HG02981 (cell line): ENCODE results near the gene SLCO1B1.
"Not testable (repeated sequence)": the region's sequence is repeated elsewhere in the genome, so short reads cannot be mapped to it uniquely, and the experiment has no call there.

Source experiments
- ATAC-seq: cut with Tn5 transposase; IDR thresholded peaks from one replicate; pipeline ENCODE4 v1.9.1; 2021; ENCODE audit warnings: mild to moderate bottlenecking, moderate library complexity; ENCODE audit not compliant: unreplicated experiment

The SLCO1B1 gene, protein sequence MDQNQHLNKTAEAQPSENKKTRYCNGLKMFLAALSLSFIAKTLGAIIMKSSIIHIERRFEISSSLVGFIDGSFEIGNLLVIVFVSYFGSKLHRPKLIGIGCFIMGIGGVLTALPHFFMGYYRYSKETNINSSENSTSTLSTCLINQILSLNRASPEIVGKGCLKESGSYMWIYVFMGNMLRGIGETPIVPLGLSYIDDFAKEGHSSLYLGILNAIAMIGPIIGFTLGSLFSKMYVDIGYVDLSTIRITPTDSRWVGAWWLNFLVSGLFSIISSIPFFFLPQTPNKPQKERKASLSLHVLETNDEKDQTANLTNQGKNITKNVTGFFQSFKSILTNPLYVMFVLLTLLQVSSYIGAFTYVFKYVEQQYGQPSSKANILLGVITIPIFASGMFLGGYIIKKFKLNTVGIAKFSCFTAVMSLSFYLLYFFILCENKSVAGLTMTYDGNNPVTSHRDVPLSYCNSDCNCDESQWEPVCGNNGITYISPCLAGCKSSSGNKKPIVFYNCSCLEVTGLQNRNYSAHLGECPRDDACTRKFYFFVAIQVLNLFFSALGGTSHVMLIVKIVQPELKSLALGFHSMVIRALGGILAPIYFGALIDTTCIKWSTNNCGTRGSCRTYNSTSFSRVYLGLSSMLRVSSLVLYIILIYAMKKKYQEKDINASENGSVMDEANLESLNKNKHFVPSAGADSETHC

DNA sequence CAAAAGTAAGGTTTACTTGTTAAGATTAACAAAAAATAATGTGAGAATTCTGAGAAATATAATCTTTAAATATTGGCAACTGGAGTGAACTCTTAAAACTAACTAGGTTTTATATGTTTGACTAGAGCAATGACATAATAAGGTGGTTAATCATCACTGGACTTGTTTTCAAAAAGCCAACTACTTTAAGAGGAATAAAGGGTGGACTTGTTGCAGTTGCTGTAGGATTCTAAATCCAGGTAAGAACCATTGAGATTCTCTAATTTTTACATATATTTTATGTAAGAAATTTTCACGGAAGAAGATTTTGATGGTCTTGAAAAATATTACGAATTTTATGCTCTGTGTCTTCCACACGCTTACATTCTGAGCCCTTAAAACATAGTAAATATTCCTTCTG lies at the start of gene SLCO1B1:
SLCO1B1 (plus strand) TSS at position 197 of the 400 bp plus-strand sequence. CDS start 10,381 bp downstream, outside the sequence.
- ATAC-seq, result no peak

DNA sequence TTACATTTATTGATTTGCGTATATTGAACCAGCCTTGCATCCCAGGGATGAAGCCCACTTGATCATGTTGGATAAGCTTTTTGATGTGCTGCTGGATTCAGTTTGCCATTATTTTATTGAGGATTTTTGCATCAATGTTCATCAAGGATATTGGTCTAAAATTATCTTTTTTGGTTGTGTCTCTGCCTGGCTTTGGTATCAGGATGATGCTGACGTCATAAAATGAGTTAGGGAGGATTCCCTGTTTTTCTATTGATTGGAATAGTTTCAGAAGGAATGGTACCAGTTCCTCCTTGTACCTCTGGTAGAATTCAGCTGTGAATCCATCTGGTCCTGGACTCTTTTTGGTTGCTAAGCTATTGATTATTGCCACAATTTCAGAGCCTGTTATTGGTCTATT lies 46.2 kb upstream of the SLCO1B1 start:
- not testable (repeated sequence) for ATAC-seq

DNA sequence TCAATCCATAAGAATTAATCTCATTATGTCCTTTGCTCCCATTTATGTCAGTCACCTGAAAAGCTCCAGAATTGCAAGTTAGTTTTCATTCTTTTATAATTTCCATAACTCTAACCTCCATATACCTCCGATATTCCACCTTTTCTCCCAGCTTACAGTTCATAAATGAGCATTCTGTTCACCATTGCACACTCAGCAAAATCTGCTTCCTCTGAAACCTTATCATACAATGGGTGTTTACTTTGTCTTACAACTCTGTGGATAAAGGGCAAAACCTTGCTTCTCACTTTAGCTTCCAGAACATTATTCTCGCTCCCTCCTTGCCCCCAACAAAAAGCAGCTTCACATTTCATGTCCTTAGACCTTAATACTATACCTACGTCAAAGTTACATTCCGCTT lies 19.3 kb upstream of the SLCO1B1 start:
- no peak for ATAC-seq

DNA sequence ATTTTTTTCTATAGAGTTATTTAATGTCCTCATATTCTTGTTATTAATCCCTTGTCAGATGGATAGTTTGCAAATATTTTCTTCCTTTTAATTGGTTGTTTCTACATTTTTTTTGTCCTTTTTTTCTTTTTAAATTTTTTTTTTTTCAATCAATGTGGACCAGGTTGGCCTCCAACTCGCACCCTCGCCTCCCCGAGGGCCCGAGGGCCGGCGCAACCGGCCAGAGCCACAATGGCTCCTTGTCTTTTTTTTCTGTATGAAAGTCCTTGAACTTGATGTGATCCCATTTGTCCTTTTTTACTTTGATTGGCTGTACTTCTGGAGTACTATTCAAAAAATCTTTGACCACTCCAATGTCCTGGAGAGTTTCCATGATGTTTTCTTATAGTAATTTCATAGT lies 17.7 kb upstream of the SLCO1B1 start:
- ATAC-seq, result no peak

DNA sequence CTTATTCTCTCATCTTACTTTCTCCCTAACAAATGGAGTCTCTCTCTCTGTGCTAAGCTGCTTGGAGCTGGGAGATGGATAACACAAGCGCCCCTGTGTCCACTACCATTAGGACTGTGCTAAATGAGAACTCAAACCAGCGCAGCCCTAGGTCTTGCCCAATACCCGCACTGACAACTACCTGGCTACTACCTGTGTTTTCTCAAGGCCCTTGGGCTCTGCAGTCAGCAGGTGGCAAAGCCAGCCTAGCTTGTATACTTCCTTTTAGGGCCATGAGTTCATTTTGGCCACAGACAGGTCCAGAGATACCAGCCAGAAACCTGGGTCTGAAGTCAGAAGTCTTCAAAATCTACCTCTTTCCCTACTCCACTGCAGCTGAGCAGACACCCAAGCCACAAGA lies 13.0 kb upstream of the SLCO1B1 start:
- no peak for ATAC-seq

DNA sequence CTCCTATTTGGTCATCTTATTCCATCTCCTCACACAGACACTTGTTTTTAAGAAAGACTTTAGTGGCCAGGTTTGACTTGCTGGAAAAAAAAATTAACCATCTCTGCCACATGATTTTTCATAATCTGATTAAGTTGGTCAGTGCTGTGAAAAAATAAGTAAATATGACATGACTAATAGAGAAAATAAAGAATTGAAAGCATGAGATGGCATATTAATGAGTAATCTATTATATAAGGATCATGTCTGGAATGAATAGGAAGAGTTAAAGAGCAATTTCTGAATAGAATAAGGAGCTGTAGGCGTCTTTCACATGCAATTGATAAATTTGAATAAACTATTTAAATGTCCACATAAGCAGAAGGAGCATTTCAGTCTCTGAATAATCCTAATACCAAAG lies 12.2 kb upstream of the SLCO1B1 start:
- no peak for ATAC-seq

DNA sequence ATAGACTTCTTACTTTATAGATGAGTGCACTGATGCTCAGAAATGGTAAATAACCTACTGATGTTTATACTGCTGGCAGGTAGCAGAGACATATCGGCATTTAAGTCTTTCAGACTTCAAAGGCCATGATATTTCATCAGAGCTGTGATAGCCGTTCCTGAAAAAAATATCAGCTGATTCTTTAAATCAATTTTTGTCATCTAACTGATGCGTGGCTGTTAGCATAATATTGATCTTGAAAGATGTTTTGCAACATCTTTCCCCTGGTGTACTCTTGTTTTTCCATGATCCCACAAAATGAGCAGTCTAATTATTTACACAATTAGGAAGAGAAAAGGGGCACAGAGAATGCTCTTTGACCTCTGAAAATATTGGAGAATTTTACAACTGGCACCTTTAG lies 1.6 kb upstream of the SLCO1B1 start:
- no peak for ATAC-seq

DNA sequence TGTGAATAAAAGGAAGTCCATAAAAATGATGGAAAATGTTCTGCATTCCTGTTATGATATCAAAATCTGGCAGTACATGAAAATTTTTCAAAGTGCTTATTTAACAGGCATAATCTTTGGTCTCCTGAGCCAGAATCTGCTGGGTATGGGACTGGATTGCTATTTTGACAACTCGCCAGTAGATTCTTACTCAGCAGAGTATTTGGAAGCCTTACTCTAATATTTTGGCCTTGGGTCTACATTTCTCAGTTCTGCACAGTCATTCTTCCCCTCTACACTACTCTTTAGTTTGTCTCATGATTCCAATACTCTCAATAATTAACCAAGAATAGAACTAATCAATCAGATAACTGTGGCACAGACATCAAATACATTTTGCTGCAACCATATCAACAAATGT lies 1.1 kb upstream of the SLCO1B1 start:
- no peak for ATAC-seq

DNA sequence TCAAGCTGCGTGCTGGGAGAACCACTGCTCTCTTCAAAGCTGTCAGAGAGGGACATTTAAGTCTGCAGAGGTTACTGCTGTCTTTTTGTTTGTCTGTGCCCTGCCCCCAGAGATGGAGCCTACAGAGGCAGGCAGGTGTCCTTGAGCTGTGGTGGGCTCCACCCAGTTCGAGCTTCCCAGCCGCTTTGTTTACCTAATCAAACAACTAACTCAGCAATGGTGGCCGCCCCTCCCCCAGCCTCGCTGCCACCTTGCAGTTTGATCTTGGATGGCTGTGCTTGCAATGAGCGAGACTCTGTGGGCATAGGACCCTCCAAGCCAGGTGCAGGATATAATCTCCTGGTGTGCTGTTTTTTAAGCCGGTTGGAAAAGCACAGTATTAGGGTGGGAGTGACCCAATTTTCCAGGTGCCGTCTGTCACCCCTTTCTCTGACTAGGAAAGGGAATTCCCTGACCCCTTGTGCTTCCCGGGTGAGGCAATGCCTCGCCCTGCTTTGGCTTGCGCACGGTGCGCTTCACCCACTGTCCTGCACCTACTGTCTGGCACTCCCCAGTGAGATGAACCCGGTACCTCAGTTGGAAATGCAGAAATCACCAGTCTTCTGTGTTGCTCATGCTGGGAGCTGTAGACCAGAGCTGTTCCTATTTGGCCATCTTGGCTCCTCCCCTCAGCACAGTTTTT lies 6.5 kb downstream of the SLCO1B1 start:
- not testable (repeated sequence) for ATAC-seq

DNA sequence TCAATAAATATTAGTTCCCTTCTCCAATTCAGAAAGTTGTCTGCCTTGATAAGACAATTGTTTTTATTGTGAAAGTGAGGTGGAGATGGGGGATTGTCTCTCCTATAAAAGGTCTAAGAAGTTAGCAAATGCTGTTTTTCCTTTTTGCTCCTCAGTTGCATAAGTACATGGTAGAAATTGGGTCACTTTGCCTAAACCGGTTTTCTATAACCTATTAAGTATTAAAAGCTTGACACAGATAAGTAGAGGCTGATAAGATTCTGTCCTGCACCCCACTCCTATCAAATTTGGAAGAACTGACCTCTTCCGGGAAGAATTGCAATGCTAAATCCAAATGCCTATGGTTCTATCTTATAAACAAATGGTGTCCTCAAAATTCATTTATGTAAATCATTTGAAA lies 7.0 kb downstream of the SLCO1B1 start:
- no peak for ATAC-seq

DNA sequence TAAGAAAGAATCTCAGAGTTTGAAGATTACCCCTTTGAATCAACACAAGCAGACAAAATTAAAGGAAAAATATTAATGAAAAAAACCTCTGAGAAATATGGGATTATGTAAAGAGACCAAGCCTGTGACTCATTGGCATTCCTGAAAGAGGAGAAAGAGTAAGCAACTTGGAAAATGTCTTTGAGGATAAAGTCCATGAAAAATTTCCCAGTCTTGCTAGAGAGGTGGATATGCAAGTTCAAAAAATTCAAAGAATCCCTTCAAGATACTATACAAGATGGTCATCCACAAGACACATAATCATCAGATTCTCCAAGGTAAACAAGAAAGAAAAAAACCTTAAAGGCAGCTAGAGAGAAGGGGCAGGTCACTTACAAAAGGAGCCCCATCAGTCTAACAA lies 13.3 kb downstream of the SLCO1B1 start:
- no peak for ATAC-seq

DNA sequence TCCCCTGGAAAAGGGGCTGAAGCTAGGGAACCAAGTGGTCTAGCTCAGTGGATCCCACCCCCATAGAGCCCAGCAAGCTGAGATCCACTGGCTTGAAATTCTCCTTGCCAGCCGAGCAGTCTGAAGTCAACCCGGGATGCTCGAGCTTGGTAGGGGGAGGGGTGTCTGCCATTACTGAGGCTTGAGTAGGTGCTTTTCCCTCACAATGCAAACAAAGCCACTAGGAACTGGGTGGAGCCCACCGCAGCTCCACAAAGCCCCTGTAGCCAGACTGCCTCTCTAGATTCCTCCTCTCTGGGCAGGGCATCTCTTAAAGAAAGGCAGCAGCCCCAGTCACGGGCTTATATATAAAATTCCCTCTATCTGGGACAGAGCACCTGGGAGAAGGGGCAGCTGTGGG lies 18.9 kb downstream of the SLCO1B1 start:
- ATAC-seq, result not testable (repeated sequence)

DNA sequence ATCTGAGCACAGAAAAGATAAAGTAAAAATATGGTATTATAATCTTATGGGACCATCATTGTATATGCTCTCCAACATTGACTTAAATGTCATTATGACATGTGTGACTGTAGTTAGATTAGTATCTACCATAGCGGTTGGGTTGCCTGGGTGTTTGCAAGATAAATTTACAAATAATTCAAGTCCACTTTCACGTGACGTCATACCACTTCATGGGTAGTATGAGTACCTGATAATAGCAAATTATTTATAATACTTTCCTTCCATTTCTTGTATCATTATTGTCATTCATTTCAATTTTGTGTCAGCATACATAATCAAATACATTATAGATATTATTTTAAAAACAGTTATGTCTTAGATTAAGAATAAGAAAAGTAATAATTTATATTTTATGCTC lies 20.2 kb downstream of the SLCO1B1 start:
- no peak for ATAC-seq

DNA sequence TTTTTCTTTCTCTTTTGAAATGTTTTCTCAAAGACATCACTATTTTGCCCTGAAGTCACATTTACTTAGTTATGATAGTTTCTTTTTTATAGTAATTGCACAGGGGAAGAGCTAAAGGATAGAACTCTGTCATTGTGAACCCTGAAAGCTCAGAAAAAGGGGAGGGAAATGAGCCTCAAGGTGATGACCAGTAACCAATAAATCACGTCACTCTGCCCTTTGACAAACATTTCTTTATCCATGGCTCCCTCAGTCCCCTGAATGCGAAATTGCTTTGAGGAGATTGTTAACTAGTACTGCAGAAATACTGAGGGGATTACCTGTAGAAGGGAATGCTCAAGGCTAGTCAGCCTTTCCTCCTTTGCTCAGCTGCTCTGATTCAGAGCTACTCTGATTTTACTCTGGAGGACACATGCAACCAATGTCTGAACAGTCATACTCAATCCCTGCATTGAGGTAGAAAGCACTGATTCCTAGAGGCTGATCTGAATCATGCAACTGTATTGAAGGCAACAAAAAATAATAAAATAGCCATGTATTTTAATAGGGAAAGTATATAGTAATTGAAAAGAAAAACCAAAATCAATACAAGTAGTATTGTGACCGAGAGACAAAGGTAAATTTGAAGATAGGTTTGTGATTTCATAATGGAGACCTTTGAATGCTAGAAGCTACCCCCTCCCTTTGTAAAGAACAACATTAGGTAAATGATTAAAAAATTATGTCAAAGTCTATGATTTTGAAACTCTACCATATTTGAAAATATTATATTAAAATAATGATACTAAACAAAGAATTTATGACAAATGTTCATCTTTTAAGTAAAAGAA lies 24.7 kb downstream of the SLCO1B1 start:
- no peak for ATAC-seq

DNA sequence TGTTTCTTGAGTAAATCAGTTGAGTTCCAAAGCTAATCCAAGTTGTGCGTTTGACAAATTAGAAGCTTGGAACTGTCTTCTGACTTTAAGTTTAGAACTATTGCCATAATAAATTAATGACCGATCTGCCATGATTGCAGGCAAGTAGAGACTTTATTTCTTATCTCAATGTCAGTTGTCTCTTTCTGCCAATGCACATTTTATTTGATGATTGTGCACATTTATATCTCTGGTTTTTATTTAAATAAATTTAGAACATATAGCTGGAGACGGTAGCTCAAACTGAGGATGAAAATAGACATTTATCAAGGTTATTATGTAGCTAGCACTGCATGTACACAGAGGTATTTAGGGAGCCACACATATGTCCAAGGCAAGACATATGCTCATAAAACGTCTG lies 34.1 kb downstream of the SLCO1B1 start:
- ATAC-seq, result no peak

DNA sequence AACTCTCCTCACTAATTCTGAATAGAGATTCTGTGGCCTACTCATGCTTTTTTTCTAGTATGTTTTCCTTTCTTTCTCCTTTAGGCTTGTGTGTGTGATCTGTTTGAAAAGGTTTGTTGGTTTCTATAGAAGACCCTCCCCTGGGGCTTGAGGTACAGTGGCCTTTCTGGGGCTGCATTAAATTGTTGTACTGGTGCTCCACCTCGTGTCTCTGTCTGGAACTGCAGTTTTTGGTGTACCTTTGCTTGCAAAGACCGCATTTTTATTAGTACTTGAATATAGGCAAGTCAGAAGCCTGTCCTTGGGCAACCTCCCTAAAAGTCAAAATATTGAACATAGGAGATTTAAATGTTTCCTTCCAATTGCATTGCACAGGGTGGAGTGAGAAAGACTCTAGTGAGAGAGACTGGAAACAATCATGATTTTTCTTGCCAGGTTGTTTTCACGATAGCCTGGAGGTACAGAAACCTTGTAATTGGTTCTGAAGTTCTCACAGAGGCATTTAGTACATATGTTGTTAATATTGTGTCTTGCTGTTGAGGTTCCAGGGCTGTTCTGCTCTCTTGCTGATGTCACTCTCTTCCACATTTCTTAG lies 39.0 kb downstream of the SLCO1B1 start:
- ATAC-seq, result no peak

DNA sequence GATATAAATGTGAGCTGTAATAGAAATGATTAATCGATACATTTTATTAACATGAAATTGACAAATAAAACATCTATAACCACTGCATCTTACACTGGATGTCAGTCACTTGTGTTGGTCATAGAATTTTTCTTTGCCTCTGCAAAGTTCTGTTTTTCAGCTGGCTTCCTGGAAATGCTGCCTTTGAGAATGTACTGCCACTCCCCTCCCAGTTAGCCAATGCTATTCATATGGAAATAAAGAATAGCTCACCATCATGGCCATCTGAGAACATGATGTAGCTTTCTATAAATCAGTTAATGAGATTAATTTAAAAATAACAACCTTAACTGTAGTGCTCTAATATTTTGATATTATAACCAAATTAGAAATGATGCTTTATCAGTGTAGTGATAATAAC lies 41.1 kb downstream of the SLCO1B1 start:
- no peak for ATAC-seq

DNA sequence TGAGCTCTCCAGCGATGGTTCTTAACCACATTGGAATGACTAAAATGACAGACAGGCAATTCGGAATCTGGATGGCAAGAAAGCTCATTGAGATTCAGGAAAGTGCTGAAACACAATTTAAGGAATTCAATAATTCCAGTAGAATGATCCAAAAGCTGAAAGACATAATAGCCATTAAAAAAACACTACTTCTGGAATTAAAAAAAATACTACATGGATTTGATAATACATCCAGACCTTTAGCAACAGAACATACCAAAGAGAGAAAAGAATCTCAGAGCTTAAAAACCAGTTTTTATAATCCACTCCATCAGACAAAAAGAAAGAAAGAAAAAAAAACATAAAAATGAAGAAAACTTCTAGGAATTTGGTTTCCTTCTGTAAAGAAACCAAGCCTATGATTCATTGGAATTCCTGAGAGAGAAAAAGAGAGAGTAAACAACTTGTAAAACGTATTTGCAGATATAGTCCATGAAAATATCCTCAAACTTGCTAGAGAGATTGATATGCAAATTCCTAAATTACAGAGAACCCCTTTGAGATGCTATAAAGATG lies 52.8 kb downstream of the SLCO1B1 start:
- no peak for ATAC-seq

DNA sequence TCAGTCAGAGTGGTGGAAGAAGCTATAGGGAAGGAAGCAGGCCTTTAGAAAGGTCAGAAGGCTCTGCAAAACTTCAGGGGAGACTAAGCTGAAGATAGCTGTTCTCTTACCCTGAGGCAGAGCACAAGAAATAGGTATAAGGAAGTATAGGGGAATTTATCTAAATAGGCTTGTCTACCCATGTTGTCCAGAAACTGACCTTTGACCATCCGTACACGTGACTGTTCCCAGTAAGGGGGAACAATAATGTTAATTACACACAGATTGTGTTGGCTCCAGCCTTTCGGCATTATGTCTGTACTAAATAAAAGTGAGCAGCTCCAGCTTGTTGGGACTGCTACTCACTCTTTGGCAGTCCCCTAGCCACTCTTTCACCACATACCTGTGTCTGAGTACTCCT lies 59.0 kb downstream of the SLCO1B1 start:
- no peak for ATAC-seq

DNA sequence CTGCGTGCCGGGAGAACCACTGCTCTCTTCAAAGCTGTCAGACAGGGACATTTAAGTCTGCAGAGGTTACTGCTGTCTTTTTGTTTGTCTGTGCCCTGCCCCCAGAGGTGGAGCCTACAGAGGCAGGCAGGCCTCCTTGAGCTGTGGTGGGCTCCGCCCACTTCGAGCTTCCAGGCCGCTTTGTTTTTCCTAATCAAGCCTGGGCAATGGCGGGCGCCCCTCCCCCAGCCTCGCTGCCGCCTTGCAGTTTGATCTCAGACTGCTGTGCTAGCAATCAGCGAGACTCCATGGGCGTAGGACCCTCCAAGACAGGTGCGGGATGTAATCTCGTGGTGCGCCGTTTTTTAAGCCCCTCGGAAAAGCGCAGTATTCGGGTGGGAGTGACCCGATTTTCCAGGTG lies 83.4 kb downstream of the SLCO1B1 start:
- not testable (repeated sequence) for ATAC-seq
